Measurements from ENCODE around the gene CPEB3.

Gene CPEB3

DNA sequence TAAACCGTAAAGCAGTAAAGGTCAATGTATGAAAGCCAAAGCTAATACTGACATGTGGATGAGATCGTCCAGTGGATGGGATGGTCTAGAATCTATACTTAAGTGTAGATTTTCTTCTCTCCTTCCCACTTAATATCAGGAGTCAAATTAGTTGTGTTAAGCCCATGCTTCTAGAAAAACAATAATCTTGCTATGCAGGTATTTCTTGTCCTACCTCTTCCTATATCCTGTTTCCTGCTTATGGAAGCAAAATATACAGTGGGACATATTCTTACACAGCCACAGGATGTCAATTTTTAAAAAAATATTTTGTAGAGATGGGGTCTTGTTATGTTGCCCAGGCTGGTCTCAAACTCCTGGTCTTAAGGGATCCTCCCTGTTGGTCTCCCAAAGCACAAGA is 27.5 kb downstream of the CPEB3 start:
- H3K9ac ChIP-seq (ENCODE audit: low read length), result no peak overlapping the region
- no peak overlapping the region for H3K27ac ChIP-seq (ENCODE audit: low read length)
- no peaks in the 10 kb centered on the region for H3K27me3 ChIP-seq (ENCODE audit: control insufficient read depth, insufficient read depth, low read length)
- no peaks in the 10 kb centered on the region for H3K36me3 ChIP-seq (ENCODE audit: control insufficient read depth, low read depth, low read length)
- H3K4me1 ChIP-seq (ENCODE audit: control insufficient read depth, low read depth, low read length), result no peaks in the 10 kb centered on the region
- H3K9me3 ChIP-seq (ENCODE audit: control insufficient read depth, low read depth, low read length), result no peaks in the 10 kb centered on the region
- no peak overlapping the region for H3K4me3 ChIP-seq (ENCODE audit: low read length)

DNA sequence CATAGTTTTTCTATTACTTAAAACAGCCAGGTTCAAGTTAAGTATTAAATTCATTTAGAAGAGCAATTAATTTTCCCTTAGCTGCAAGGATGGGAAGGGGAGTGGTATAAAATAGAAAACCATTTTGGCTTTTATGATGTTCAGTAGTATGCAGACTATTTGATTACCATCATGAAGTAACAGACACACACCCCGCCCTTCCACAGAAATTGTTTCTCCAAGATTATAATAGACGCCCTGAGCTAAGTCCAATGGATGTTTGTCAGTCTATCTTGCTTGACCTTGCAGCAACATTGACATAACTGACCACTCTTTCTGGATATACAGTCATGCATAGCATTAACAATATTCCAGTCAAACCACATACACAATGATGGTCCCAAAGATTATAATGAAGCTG is 42.3 kb downstream of the CPEB3 start:
- H3K4me1 ChIP-seq (ENCODE audit: control insufficient read depth, low read depth, low read length), result no peaks in the 10 kb centered on the region
- H3K36me3 ChIP-seq (ENCODE audit: control insufficient read depth, low read depth, low read length), result no peaks in the 10 kb centered on the region
- no peaks in the 10 kb centered on the region for H3K9me3 ChIP-seq (ENCODE audit: control insufficient read depth, low read depth, low read length)
- no peak overlapping the region for H3K4me3 ChIP-seq (ENCODE audit: low read length)
- no peak overlapping the region for H3K27ac ChIP-seq (ENCODE audit: low read length)
- H3K9ac ChIP-seq (ENCODE audit: low read length), result no peak overlapping the region
- no peaks in the 10 kb centered on the region for H3K27me3 ChIP-seq (ENCODE audit: control insufficient read depth, insufficient read depth, low read length)

DNA sequence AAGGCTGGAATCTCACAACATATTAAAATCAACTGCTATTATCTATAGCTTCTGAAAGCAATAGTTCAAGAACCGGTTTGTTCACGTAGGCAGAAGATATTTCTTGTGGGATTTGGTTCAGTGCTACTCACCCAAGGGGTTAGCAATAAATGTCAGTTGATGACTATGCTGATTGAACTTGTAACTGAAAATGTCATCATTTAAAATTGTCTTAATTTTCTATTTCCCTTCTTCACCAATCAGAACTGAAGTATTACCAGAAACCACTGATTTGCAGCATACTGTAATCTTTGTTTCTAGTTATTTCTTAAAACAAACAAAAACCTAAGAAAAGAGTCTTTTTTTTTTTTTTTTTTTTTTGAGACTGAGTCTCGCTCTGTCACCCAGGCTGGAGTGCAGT is 46.1 kb downstream of the CPEB3 start:
- Histone ChIP-seq H3K4me3 (ENCODE audit: low read length) (no peak overlapping the region), H3K9me3 (ENCODE audit: control insufficient read depth, low read depth, low read length) (no peaks in the 10 kb centered on the region), H3K36me3 (ENCODE audit: control insufficient read depth, low read depth, low read length) (no peaks in the 10 kb centered on the region), H3K4me1 (ENCODE audit: control insufficient read depth, low read depth, low read length) (peaks cover 16% of the 10 kb centered on the region), H3K27me3 (ENCODE audit: control insufficient read depth, insufficient read depth, low read length) (peaks cover 25% of the 10 kb centered on the region), H3K27ac (ENCODE audit: low read length) (no peak overlapping the region), H3K9ac (ENCODE audit: low read length) (no peak overlapping the region)

DNA sequence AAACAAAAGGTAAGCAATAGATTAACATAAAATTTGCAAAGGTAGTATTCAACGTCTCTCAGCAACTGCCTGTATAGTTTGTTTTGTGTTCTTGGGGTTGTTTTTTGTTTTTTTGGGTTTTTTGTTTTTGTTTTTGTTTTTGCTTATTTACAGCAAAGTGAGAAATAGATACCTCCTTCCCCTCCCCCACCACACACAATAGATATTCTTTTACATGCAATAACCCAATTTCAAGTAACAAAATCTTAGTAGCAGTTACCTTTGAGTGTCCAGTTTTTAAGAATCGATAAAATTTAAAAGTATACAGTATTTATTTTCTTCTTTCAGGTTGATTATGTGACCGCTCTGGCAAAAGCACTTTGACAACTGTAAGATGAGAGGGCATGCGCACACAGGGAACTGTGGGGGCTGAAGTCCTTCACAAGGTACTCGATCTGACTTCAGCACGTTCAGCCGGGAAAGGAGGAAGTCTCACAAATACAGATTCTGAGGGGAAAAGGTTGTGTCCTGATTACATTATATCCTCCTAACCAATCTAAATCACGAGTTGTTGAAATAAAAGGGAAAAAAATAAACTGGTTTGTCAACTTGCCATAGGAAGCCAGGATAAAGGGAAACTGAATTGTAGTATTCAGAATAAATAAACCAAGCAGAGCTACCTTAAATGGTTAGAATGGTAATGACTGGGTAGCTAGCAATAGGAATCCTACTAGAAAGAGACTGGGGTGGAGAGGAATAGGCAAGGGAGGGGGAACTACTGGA is 47.8 kb downstream of the CPEB3 start:
- peaks cover 18% of the 10 kb centered on the region for H3K4me1 ChIP-seq (ENCODE audit: control insufficient read depth, low read depth, low read length)
- H3K4me3 ChIP-seq (ENCODE audit: low read length), result peak overlapping the region; percentile 50
- H3K27me3 ChIP-seq (ENCODE audit: control insufficient read depth, insufficient read depth, low read length), result peaks cover 42% of the 10 kb centered on the region

DNA sequence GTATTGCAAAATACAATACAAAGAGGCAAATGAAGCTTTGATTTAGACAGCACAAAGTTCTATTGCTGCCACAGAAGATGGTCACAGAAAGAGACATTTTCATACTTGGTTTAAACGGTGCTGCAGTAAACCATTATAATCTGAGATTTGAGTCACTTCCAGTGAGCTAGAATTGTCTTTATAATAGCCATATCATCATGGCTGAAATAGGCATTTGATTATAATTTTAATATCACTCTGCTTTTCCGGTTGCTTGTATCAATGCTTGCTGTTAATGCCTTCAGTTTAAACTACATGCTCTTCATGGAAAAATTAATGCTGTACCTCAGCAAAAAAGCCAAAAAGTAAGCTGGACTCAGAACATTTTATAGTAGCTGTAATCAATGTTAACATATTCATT is 48.5 kb downstream of the CPEB3 start:
- no peaks in the 10 kb centered on the region for H3K36me3 ChIP-seq (ENCODE audit: control insufficient read depth, low read depth, low read length)
- no peak overlapping the region for H3K27ac ChIP-seq (ENCODE audit: low read length)
- H3K4me3 ChIP-seq (ENCODE audit: low read length), result no peak overlapping the region
- no peaks in the 10 kb centered on the region for H3K9me3 ChIP-seq (ENCODE audit: control insufficient read depth, low read depth, low read length)
- H3K9ac ChIP-seq (ENCODE audit: low read length), result no peak overlapping the region
- H3K27me3 ChIP-seq (ENCODE audit: control insufficient read depth, insufficient read depth, low read length), result peaks cover 50% of the 10 kb centered on the region
- H3K4me1 ChIP-seq (ENCODE audit: control insufficient read depth, low read depth, low read length), result peaks cover 18% of the 10 kb centered on the region

More for the DNA sequence above, 47.8 kb downstream of the CPEB3 start:
- H3K27ac ChIP-seq (ENCODE audit: low read length), result no peak overlapping the region
- H3K36me3 ChIP-seq (ENCODE audit: control insufficient read depth, low read depth, low read length), result no peaks in the 10 kb centered on the region
- H3K9me3 ChIP-seq (ENCODE audit: control insufficient read depth, low read depth, low read length), result no peaks in the 10 kb centered on the region
- peak overlapping the region; percentile 39 for H3K9ac ChIP-seq (ENCODE audit: low read length)

DNA sequence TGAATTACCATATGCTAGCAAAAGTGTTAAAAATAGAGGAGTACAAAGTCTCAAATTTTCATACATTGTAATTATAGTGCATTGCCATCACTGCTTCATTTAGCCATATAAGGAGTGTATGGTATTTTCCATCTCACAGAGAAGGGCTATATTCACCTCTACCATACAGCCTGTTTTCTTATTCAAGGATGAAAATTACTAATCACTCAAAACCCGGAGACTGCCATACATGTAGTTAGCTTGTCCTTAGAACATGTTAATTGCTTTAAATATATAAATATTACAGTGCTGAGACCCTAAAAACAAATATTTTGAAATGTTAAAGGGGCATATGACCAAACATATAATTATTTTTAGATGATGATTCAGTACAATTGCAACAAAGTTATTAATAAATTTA is 49.4 kb downstream of the CPEB3 start:
- Histone ChIP-seq H3K36me3 (ENCODE audit: control insufficient read depth, low read depth, low read length) (no peaks in the 10 kb centered on the region), H3K9ac (ENCODE audit: low read length) (no peak overlapping the region), H3K4me3 (ENCODE audit: low read length) (peak overlapping the region; percentile 68), H3K9me3 (ENCODE audit: control insufficient read depth, low read depth, low read length) (no peaks in the 10 kb centered on the region), H3K4me1 (ENCODE audit: control insufficient read depth, low read depth, low read length) (peaks cover 18% of the 10 kb centered on the region), H3K27me3 (ENCODE audit: control insufficient read depth, insufficient read depth, low read length) (peaks cover 55% of the 10 kb centered on the region), H3K27ac (ENCODE audit: low read length) (no peak overlapping the region)

DNA sequence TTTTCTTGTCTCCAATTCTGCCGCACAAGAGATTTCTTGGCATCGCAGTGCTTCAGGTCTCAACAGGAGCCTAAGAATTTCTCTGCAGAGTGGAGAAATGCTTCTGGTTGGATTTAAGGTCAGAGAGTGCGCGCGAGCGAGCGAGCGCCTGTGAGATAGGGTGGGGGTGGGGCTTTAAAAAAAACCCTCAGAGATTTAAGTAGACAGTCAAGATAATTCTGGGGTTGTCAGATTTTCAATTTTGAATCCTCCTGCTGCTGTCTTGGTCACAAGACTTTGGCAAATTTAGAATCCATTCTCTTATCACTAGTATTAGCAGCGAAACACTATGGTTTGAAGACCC is 49.7 kb downstream of the CPEB3 start:
- no peaks in the 10 kb centered on the region for H3K9me3 ChIP-seq (ENCODE audit: control insufficient read depth, low read depth, low read length)
- H3K27ac ChIP-seq (ENCODE audit: low read length), result no peak overlapping the region
- H3K4me1 ChIP-seq (ENCODE audit: control insufficient read depth, low read depth, low read length), result peaks cover 18% of the 10 kb centered on the region
- H3K36me3 ChIP-seq (ENCODE audit: control insufficient read depth, low read depth, low read length), result no peaks in the 10 kb centered on the region
- peak overlapping the region; percentile 77 for H3K9ac ChIP-seq (ENCODE audit: low read length)
- peak overlapping the region; percentile 68 for H3K4me3 ChIP-seq (ENCODE audit: low read length)
- peaks cover 55% of the 10 kb centered on the region for H3K27me3 ChIP-seq (ENCODE audit: control insufficient read depth, insufficient read depth, low read length)

DNA sequence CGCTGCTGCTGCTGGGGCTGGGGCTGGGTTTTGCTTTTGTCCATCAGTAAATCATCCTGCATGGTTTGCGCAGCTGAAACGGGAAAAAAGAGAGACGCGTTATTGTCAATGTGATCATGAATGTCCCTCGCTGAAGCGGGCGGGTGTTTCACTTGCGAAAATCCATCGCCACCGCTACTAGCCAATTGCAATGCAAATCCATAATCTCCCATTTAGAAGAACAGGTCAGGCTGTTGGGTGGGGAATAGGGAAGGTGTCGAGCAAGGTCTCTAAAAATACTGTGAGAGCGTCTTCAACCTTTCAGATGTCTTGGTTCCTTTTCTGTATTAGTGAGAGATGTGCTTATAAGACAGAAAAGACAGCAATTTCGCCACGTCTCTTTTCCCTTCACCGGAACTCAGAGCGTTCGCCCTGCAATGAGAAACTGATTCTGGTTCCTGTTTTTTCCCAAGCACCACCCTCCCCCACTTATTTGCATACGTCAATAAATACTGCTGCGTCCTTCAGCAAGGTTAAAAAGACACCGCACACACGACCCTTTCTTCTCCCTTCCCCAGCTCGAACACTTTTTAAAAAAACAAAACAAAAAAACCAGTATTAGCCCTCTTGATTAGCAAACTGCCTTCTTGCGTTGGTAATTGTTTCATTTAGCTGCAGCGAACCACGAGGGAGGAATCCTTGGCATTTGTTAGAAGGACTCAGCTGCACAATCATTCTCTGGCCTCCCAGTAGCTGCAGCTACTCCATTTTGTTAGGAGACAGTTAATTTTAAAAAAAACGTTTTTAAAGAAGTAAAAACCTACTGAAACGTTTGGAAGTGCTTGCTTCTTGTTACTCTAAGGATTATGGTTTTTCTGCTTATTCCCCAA is 50.4 kb downstream of the CPEB3 start:
- peaks cover 18% of the 10 kb centered on the region for H3K4me1 ChIP-seq (ENCODE audit: control insufficient read depth, low read depth, low read length)
- H3K9me3 ChIP-seq (ENCODE audit: control insufficient read depth, low read depth, low read length), result no peaks in the 10 kb centered on the region
- H3K27me3 ChIP-seq (ENCODE audit: control insufficient read depth, insufficient read depth, low read length), result peaks cover 55% of the 10 kb centered on the region
- no peak overlapping the region for H3K27ac ChIP-seq (ENCODE audit: low read length)
- peak overlapping the region; percentile 68 for H3K4me3 ChIP-seq (ENCODE audit: low read length)
- H3K36me3 ChIP-seq (ENCODE audit: control insufficient read depth, low read depth, low read length), result no peaks in the 10 kb centered on the region
- peak overlapping the region; percentile 77 for H3K9ac ChIP-seq (ENCODE audit: low read length)

DNA sequence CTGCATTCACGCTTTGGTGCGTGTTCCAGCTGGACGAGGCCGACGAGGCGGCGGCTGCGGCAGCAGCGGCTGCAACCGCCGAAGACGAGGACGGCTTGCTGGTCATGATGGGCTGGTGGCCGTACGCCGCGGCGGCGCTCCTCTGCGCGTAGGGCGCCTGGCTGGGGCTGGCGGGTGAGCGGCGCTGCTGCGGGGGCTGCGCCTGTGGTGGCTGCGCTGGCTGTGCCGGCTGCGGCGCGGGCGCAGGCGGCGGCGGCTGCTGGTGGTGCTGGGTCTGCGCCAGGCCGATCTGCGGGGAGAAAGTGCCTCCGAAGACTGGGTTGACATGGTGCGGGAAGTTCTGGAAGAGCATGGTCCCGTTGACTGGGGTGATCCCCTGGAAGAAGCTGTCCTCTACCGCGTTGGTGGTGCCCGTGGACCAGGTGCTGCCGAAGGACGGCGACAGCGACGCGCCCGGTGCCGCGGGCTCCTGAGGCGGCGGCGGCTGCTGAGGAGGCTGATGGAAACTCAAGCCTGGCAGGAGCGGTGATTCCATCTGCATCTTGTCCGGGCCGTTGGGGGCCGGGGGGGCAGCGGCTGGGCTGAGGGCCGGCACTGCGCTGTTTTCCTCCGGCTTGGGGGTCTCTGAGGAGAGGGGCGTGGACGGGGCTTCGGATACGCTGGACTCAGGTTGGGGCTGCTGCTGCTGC is 51.1 kb downstream of the CPEB3 start:
- Histone ChIP-seq H3K9ac (ENCODE audit: low read length) (no peak overlapping the region), H3K4me3 (ENCODE audit: low read length) (peak overlapping the region; percentile 68), H3K4me1 (ENCODE audit: control insufficient read depth, low read depth, low read length) (peaks cover 18% of the 10 kb centered on the region), H3K36me3 (ENCODE audit: control insufficient read depth, low read depth, low read length) (no peaks in the 10 kb centered on the region), H3K27ac (ENCODE audit: low read length) (no peak overlapping the region), H3K9me3 (ENCODE audit: control insufficient read depth, low read depth, low read length) (no peaks in the 10 kb centered on the region), H3K27me3 (ENCODE audit: control insufficient read depth, insufficient read depth, low read length) (peaks cover 55% of the 10 kb centered on the region)

DNA sequence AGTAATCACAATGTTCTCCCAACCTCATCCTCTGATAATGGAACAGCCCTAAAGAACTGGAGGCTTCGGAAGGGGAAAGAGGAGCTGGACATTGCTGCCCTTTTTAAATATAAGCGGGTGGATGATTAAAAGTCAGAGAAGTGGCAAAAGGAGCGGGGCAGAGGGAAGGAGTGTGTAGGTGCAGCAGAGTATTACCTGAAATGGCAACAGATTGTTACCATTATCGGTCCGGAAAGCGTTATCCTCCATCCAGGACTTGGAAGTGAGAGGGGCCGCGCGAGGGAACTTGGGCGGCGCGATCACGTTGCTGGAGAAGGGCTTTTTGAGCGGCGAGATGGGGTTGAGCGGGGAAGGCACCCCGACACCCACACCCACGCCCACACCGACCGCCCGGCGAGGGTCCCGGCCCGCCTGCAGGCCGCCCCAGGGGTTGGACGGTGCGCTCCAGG is 51.7 kb downstream of the CPEB3 start:
- H3K9ac ChIP-seq (ENCODE audit: low read length), result no peak overlapping the region
- no peak overlapping the region for H3K27ac ChIP-seq (ENCODE audit: low read length)
- H3K4me3 ChIP-seq (ENCODE audit: low read length), result peak overlapping the region; percentile 68
- H3K36me3 ChIP-seq (ENCODE audit: control insufficient read depth, low read depth, low read length), result no peaks in the 10 kb centered on the region
- peaks cover 55% of the 10 kb centered on the region for H3K27me3 ChIP-seq (ENCODE audit: control insufficient read depth, insufficient read depth, low read length)
- peaks cover 18% of the 10 kb centered on the region for H3K4me1 ChIP-seq (ENCODE audit: control insufficient read depth, low read depth, low read length)
- H3K9me3 ChIP-seq (ENCODE audit: control insufficient read depth, low read depth, low read length), result no peaks in the 10 kb centered on the region

DNA sequence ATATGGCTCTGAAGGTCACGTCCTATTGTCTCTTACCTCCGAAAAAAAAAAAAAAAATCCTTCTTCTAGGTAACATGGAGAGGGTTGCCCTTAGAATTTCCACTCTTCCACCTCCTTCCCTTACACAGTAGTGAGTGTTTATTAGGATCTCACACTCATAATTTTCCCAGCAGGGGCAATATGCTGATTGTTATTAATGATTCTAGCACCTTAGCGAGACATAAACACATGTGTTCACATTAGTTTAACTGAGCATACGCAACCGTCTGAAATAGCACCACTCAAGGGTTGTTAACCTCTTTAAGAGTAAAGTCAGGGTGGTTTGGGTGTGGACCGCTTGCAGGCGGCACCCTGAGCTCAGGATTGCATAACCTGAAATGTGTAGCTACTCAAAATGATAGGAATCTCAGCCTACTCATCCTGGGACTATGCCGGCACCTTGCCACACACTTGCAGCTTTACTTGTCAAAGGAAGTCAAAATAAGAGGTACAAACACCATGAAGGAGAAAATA is 52.2 kb downstream of the CPEB3 start:
- peak overlapping the region; percentile 68 for H3K4me3 ChIP-seq (ENCODE audit: low read length)
- H3K9ac ChIP-seq (ENCODE audit: low read length), result no peak overlapping the region
- peaks cover 55% of the 10 kb centered on the region for H3K27me3 ChIP-seq (ENCODE audit: control insufficient read depth, insufficient read depth, low read length)

More for the DNA sequence above, 52.2 kb downstream of the CPEB3 start:
- H3K36me3 ChIP-seq (ENCODE audit: control insufficient read depth, low read depth, low read length), result no peaks in the 10 kb centered on the region
- H3K9me3 ChIP-seq (ENCODE audit: control insufficient read depth, low read depth, low read length), result no peaks in the 10 kb centered on the region
- H3K4me1 ChIP-seq (ENCODE audit: control insufficient read depth, low read depth, low read length), result peaks cover 18% of the 10 kb centered on the region
- no peak overlapping the region for H3K27ac ChIP-seq (ENCODE audit: low read length)
